GM12878 (cell line): Measurements from ENCODE around the gene TP73. TPM values are rescaled to one million over a fixed set of nuclear protein-coding genes. Genes with fewer than 3 reads are reported as not detected.

Experiments used
- ATAC-seq: fragments of 200-7000 bp; cut with Tn5 transposase; 3 replicates; pipeline ENCODE4 v1.9.1; 2020; ENCODE audit warnings: mild to moderate bottlenecking, moderate library complexity
- BruUV-seq: library from RNA; stranded (reverse); fragments of 400-500 nt; replicated peaks from 2 replicates; lab custom pipeline; 2021; lab: Mats Ljungman, UMichigan
- CTCF ChIA-PET: fragments of 300-600 bp; sonication (Branson Sonifier 250); formaldehyde crosslinking; extraction: SDS; loops from one replicate; lab custom pipeline; 2021; ENCODE audit warnings: inconsistent platforms; lab: Yijun Ruan, JAX
- POLR2A ChIA-PET: fragments of 350-600 bp; formaldehyde crosslinking; extraction: SDS; loops from one replicate; lab custom pipeline; 2021; ENCODE audit warnings: inconsistent platforms; lab: Charles Lee
- RAD21 ChIA-PET: fragments of 300-600 bp; sonication (Branson Sonifier 250); formaldehyde crosslinking; loops from one replicate; lab custom pipeline; 2023; ENCODE audit warnings: antibody characterized with exemption; ENCODE audit not compliant: unreplicated experiment; lab: Charles Lee
- SMC1A ChIA-PET: fragments of 300-600 bp; sonication (Branson Sonifier 250); formaldehyde crosslinking; loops from one replicate; lab custom pipeline; 2023; ENCODE audit not compliant: unreplicated experiment, uncharacterized antibody; lab: Charles Lee
- DNase-seq: peaks from one replicate; pipeline ENCODE4 v3.0.0-alpha.2; 2011; ENCODE audit warnings: low read depth, low spot score
- FAIRE-seq: peaks from 3 replicates; lab custom pipeline; 2011; peaks lifted over from hg19 to GRCh38; lab: Jason Lieb, UNC
- H2AFZ ChIP-seq: 2 replicates; pipeline ENCODE4 v1.6.0; 2011; ENCODE audit warnings: low read depth, low read length, control low read depth; ENCODE audit not compliant: control insufficient read depth
- H3K27ac ChIP-seq: 2 replicates; pipeline ENCODE4 v1.5.1; 2011; ENCODE audit warnings: control low read depth; ENCODE audit not compliant: control insufficient read depth, insufficient read depth
- H3K27me3 ChIP-seq, 2 experiments: replicated peaks in 1 of 2; 2 replicates each; pipeline versions ENCODE4 v1.6.0 to v1.6.1; 2011; ENCODE audit warnings: low read length in 1 of 2; ENCODE audit not compliant: control insufficient read depth in 2 of 2, insufficient read depth in 2 of 2
- H3K36me3 ChIP-seq, 2 experiments: 2 replicates each; pipeline ENCODE4 v1.5.1; 2011; ENCODE audit warnings: low read length in 1 of 2; ENCODE audit not compliant: control insufficient read depth in 2 of 2, insufficient read depth in 2 of 2
- H3K4me1 ChIP-seq: 2 replicates; pipeline ENCODE4 v1.6.1; 2011; ENCODE audit warnings: mild to moderate bottlenecking, low read length, moderate library complexity, mixed read lengths; ENCODE audit not compliant: control insufficient read depth, insufficient read depth
- H3K4me2 ChIP-seq: 2 replicates; pipeline ENCODE4 v1.6.0; 2011; ENCODE audit warnings: control low read depth; ENCODE audit not compliant: control insufficient read depth, insufficient read depth
- H3K4me3 ChIP-seq: fragments of 200-600 bp; sonication (generic); 2 replicates; pipeline ENCODE4 v1.5.1; 2016
- H3K79me2 ChIP-seq: 2 replicates; pipeline ENCODE4 v1.6.0; 2011; ENCODE audit warnings: low read length; ENCODE audit not compliant: control insufficient read depth, insufficient read depth
- H3K9ac ChIP-seq: 2 replicates; pipeline ENCODE4 v1.8.0; 2011; ENCODE audit warnings: low read length, control low read depth, mixed read lengths; ENCODE audit not compliant: control insufficient read depth, insufficient read depth
- H3K9me3 ChIP-seq: replicated peaks from 3 replicates; pipeline ENCODE4 v1.5.1; 2011; ENCODE audit warnings: mild to moderate bottlenecking, low read length; ENCODE audit not compliant: control insufficient read depth, insufficient read depth
- H4K20me1 ChIP-seq: 2 replicates; pipeline ENCODE4 v1.6.0; 2011; ENCODE audit not compliant: control insufficient read depth, insufficient read depth
- BMI1 ChIP-seq: fragments of 450-650 bp; IDR thresholded peaks from 2 replicates; pipeline ENCODE4 v1.6.1; 2016; ENCODE audit warnings: mild to moderate bottlenecking, moderate library complexity, borderline replicate concordance
- EED ChIP-seq: sonication (generic); IDR thresholded peaks from 2 replicates; pipeline ENCODE4 v1.6.1; 2016; ENCODE audit warnings: antibody characterized with exemption, low read depth
- GATAD2B ChIP-seq: fragments of 450-650 bp; conservative IDR thresholded peaks from 2 replicates; pipeline ENCODE4 v1.6.1; 2017; ENCODE audit warnings: low read depth, mild to moderate bottlenecking, moderate library complexity
- HDAC6 ChIP-seq: fragments of 200-600 bp; sonication (generic); IDR thresholded peaks from one replicate; pipeline ENCODE4 v1.8.0; 2017; ENCODE audit warnings: antibody characterized with exemption; ENCODE audit not compliant: unreplicated experiment
- KLF5 ChIP-seq: fragments of 450-650 bp; IDR thresholded peaks from 2 replicates; pipeline ENCODE4 v1.6.1; 2014; ENCODE audit warnings: mild to moderate bottlenecking; ENCODE audit not compliant: partially characterized antibody
- LARP7 ChIP-seq: fragments of 450-650 bp; IDR thresholded peaks from 2 replicates; pipeline ENCODE4 v1.6.1; 2017; ENCODE audit warnings: mild to moderate bottlenecking
- MXI1 ChIP-seq: fragments of 150-350 bp; IDR thresholded peaks from 2 replicates; pipeline ENCODE4 v1.6.1; 2011; ENCODE audit warnings: low read depth, mild to moderate bottlenecking, inconsistent platforms, low read length, improper control_type of control experiment
- MYC ChIP-seq: IDR thresholded peaks from 2 replicates; pipeline ENCODE4 v1.6.1; 2011; ENCODE audit warnings: mild to moderate bottlenecking, low read length, moderate library complexity, inconsistent platforms; ENCODE audit not compliant: insufficient read depth, insufficient replicate concordance, insufficient read length, severe bottlenecking
- NR2C1 ChIP-seq: fragments of 450-650 bp; IDR thresholded peaks from 2 replicates; pipeline ENCODE4 v1.6.1; 2017; ENCODE audit warnings: antibody characterized with exemption, mild to moderate bottlenecking, moderate library complexity
- PBX3 ChIP-seq: IDR thresholded peaks from 2 replicates; pipeline ENCODE4 v1.6.1; 2011; ENCODE audit warnings: mild to moderate bottlenecking, low read depth, low read length, moderate library complexity; ENCODE audit not compliant: insufficient replicate concordance
- PKNOX1 ChIP-seq: fragments of 450-650 bp; IDR thresholded peaks from 2 replicates; pipeline ENCODE4 v1.6.1; 2016; ENCODE audit warnings: mild to moderate bottlenecking
- RAD51 ChIP-seq: fragments of 450-650 bp; IDR thresholded peaks from 2 replicates; pipeline ENCODE4 v1.6.1; 2016; ENCODE audit warnings: moderate library complexity, mild to moderate bottlenecking, inconsistent platforms
- REST ChIP-seq: IDR thresholded peaks from 2 replicates; pipeline ENCODE4 v1.6.1; 2012; ENCODE audit warnings: mild to moderate bottlenecking, low read depth, low read length
- SP1 ChIP-seq: IDR thresholded peaks from one replicate; pipeline ENCODE4 v1.6.1; 2011; ENCODE audit warnings: low read depth, low read length
- SUPT20H ChIP-seq: IDR thresholded peaks from 2 replicates; pipeline ENCODE4 v1.6.1; 2011; ENCODE audit warnings: low read depth, mild to moderate bottlenecking, low read length, moderate library complexity, borderline replicate concordance; ENCODE audit not compliant: control insufficient read depth
- TBL1XR1 ChIP-seq: IDR thresholded peaks from 2 replicates; pipeline ENCODE4 v1.6.1; 2012; ENCODE audit warnings: low read depth, low read length, improper control_type of control experiment
- WRNIP1 ChIP-seq: IDR thresholded peaks from 2 replicates; pipeline ENCODE4 v1.6.1; 2011; ENCODE audit warnings: low read depth, low read length, improper control_type of control experiment, borderline replicate concordance
- ZNF274 ChIP-seq: IDR thresholded peaks from one replicate; pipeline ENCODE4 v1.8.0; 2011; ENCODE audit not compliant: insufficient read length, insufficient read depth
- ZNF384 ChIP-seq: IDR thresholded peaks from 2 replicates; pipeline ENCODE4 v1.6.1; 2012; ENCODE audit warnings: low read depth, mild to moderate bottlenecking, low read length, improper control_type of control experiment, borderline replicate concordance
- ZSCAN29 ChIP-seq: fragments of 450-650 bp; IDR thresholded peaks from 2 replicates; pipeline ENCODE4 v1.6.1; 2017; ENCODE audit warnings: mild to moderate bottlenecking, moderate library complexity
- WGBS: methylation state at CpG from one replicate; pipeline ENCODE4 v1.1.6; 2016; ENCODE audit warnings: low lambda C conversion rate; ENCODE audit not compliant: insufficient replicate concordance, insufficient coverage; ENCODE audit errors: missing lambda C conversion rate; 5-methylcytosine and 5-hydroxymethylcytosine counted together
- in situ Hi-C: fragments of 300-500 bp; cut with MboI; formaldehyde crosslinking; loops from 9 replicates; pipeline ENCODE4 v1.14.3; 2018; ENCODE audit warnings: mixed read lengths
- intact Hi-C: fragments of 100-400 bp; cut with micrococcal nuclease; formaldehyde crosslinking; loops from one replicate; pipeline ENCODE4 v1.14.2; 2022; ENCODE audit not compliant: unreplicated experiment
- polyA plus RNA-seq, 11 experiments: library from polyadenylated mRNA; depleted of rRNA in 4 of 11; unstranded in 6 of 11; stranded (reverse) in 5 of 11; fragments of >200 nt; fragmentation: Nextera tagmentation in 4 of 11; fragmentation: Illumina TruSeq in 1 of 11; extraction: Ambion mirVana in 4 of 11; extraction: Trizol in 1 of 11; gene quantifications; 1 replicate in 1 of 11; 2 replicates in 10 of 11; pipeline versions ENCODE4 v1.2.1 to v1.2.3, GENCODE V29; 2011 to 2016; ENCODE audit warnings: inconsistent platforms in 2 of 11, missing spikeins in 2 of 11, low read depth in 1 of 11
- total RNA-seq, 4 experiments: library from RNA; depleted of rRNA in 3 of 4; stranded (reverse); fragments of >200 nt in 3 of 4; fragmentation: Illumina TruSeq in 1 of 4; extraction: Trizol in 1 of 4; gene quantifications; 2 replicates each; pipeline versions ENCODE4 v1.2.1 to v1.2.3, GENCODE V29; 2013 to 2021

TP73 gene
- total and polyA plus RNA-seq, 10 of the 15 experiments (the other 5 are each of a cell fraction or from before 2014, with no cell fraction given): 0.08 to 54.2 (median 14.9) TPM

- TF ChIP-seq REST: no peak
- no peak for TF ChIP-seq MXI1
- no peak for TF ChIP-seq EED
- no peak for TF ChIP-seq NR2C1
- TF ChIP-seq GATAD2B: no peak
- TF ChIP-seq SP1: no peak
- no peak for TF ChIP-seq RAD51
- no peak for TF ChIP-seq ZSCAN29
- no peak for TF ChIP-seq MYC
- TF ChIP-seq SUPT20H: no peak
Observed at GRCh38 chr1:3644273-3644672, 8.0 kb upstream of the TP73 start (continued).

GRCh38 chr1:3645247-3645646, 7.1 kb upstream of the TP73 start:
- Histone ChIP-seq H3K4me1 (0 out of 2 replicates have a peak, but pooled peaks cover 4% of the 10 kb centered on the region), H3K9me3 (no peaks in the 10 kb centered on the region), H3K27me3 (no peaks in the 10 kb centered on the region), H3K36me3 (peaks cover 1 to 20% of the 10 kb centered on the region in 2 experiments), H3K79me2 (peaks cover 17% of the 10 kb centered on the region), H3K4me3 (no peak overlapping the region), H3K27ac (no peak overlapping the region), H2AFZ (no peak overlapping the region), H3K4me2 (no peak overlapping the region), H3K9ac (no peak overlapping the region), H4K20me1 (no peaks in the 10 kb centered on the region)
- no peak for ATAC-seq
- no TSS peak for BruUV-seq
- SMC1A ChIA-PET: no interaction called here
- no peak for DNase-seq
- POLR2A ChIA-PET: no interaction called here
- intact Hi-C loops: no loop called here
- no peak for FAIRE-seq
- 97% methylated on average over 9 of the region's 43 CpGs for WGBS
- RAD21 ChIA-PET: no interaction called here
- in situ Hi-C loops: no loop called here
- CTCF ChIA-PET: no interaction called here
- no peak for TF ChIP-seq PBX3
- TF ChIP-seq LARP7: no peak
- TF ChIP-seq PKNOX1: no peak
- TF ChIP-seq WRNIP1: no peak
- TF ChIP-seq ZSCAN29: no peak
- no peak for TF ChIP-seq TBL1XR1
- no peak for TF ChIP-seq ZNF274
- TF ChIP-seq HDAC6: no peak
- no peak for TF ChIP-seq RAD51
- no peak for TF ChIP-seq KLF5
- no peak for TF ChIP-seq BMI1
- no peak for TF ChIP-seq ZNF384
